Left ventricle myocardium inferior (tissue), 1 donor: ENCODE data around the gene DPP10. TPM values are rescaled to one million over a fixed set of nuclear protein-coding genes. Genes with fewer than 3 reads are reported as not detected.

ENCODE experiments used
- DNase-seq: peaks from one replicate; pipeline ENCODE4 v3.0.0-alpha.2; 2020
- H3K27ac ChIP-seq: fragments of 200-600 bp; replicated peaks from 2 replicates; pipeline ENCODE4 v1.8.0; 2021
- H3K27me3 ChIP-seq: fragments of 200-600 bp; 2 replicates; pipeline ENCODE4 v1.8.0; 2021; ENCODE audit warnings: low read depth
- H3K36me3 ChIP-seq: fragments of 200-600 bp; 2 replicates; pipeline ENCODE4 v1.8.0; 2021
- H3K4me1 ChIP-seq: fragments of 200-600 bp; 2 replicates; pipeline ENCODE4 v1.8.0; 2021
- H3K4me3 ChIP-seq: fragments of 200-600 bp; 2 replicates; pipeline ENCODE4 v1.8.0; 2021; ENCODE audit warnings: mild to moderate bottlenecking, moderate library complexity
- H3K9me3 ChIP-seq: fragments of 200-600 bp; replicated peaks from 2 replicates; pipeline ENCODE4 v1.8.0; 2021
- CTCF ChIP-seq: fragments of 200-600 bp; IDR thresholded peaks from 2 replicates; pipeline ENCODE4 v1.8.0; 2021; ENCODE audit warnings: antibody characterized with exemption, mild to moderate bottlenecking, borderline replicate concordance
- intact Hi-C: fragments of 100-400 bp; cut with micrococcal nuclease; formaldehyde crosslinking; loops from one replicate; pipeline ENCODE4 v1.11.0; 2022
- total RNA-seq: library from RNA; stranded (reverse); fragmentation: NEBNext Ultra II Directional; extraction: Animal tissue kit (Norgen Biotek cat#: 25700); gene quantifications from one replicate; pipeline ENCODE4 v1.2.1, GENCODE V29; 2021
- donor health status: DM: no; HTN: yes; CAD: no; lungs with severe emphysema.

Gene DPP10
- total RNA-seq, 1 donor from 2014 or later: 0.16 TPM

- H3K9me3 ChIP-seq: peaks cover 8% of the 10 kb centered on the region
- H3K36me3 ChIP-seq: no peaks in the 10 kb centered on the region
- intact Hi-C loops: no loop called here
- H3K4me3 ChIP-seq: no peak overlapping the region
- no peak for DNase-seq
- no peaks in the 10 kb centered on the region for H3K4me1 ChIP-seq
- no peaks in the 10 kb centered on the region for H3K27me3 ChIP-seq
- TF ChIP-seq CTCF: no peak
- no peak overlapping the region for H3K27ac ChIP-seq
These were observed 479.6 kb downstream of the DPP10 start for GRCh38 chr2:114922076-114922475.

GRCh38 chr2:114925296-114926255, 483.1 kb downstream of the DPP10 start:
- DNase-seq: no peak
- intact Hi-C loops: no loop called here
- no peak for TF ChIP-seq CTCF
- H3K9me3 ChIP-seq: peaks cover 30% of the 10 kb centered on the region
- peak overlapping the region; percentile 57 for H3K27ac ChIP-seq
- H3K27me3 ChIP-seq: no peaks in the 10 kb centered on the region
- no peaks in the 10 kb centered on the region for H3K4me1 ChIP-seq
- H3K36me3 ChIP-seq: no peaks in the 10 kb centered on the region
- no peak overlapping the region for H3K4me3 ChIP-seq

- Histone ChIP-seq H3K27ac (peak overlapping the region; percentile 57), H3K9me3 (peaks cover 33% of the 10 kb centered on the region), H3K27me3 (no peaks in the 10 kb centered on the region), H3K4me1 (no peaks in the 10 kb centered on the region), H3K36me3 (no peaks in the 10 kb centered on the region), H3K4me3 (no peak overlapping the region)
- no peak for TF ChIP-seq CTCF
- no peak for DNase-seq
- intact Hi-C loops: no loop called here
These were observed 483.9 kb downstream of the DPP10 start for GRCh38 chr2:114926303-114926702.

GRCh38 chr2:114929225-114929624, 486.8 kb downstream of the DPP10 start:
- intact Hi-C loops: no loop called here
- TF ChIP-seq CTCF: no peak
- Histone ChIP-seq H3K4me3 (no peak overlapping the region), H3K9me3 (peaks cover 33% of the 10 kb centered on the region), H3K4me1 (no peaks in the 10 kb centered on the region), H3K27ac (no peak overlapping the region), H3K36me3 (no peaks in the 10 kb centered on the region), H3K27me3 (no peaks in the 10 kb centered on the region)
- DNase-seq: no peak

GRCh38 chr2:114933671-114934241, 491.3 kb downstream of the DPP10 start:
- Histone ChIP-seq H3K9me3 (peaks cover 19% of the 10 kb centered on the region), H3K4me1 (no peaks in the 10 kb centered on the region), H3K4me3 (no peak overlapping the region), H3K27me3 (no peaks in the 10 kb centered on the region), H3K36me3 (no peaks in the 10 kb centered on the region), H3K27ac (no peak overlapping the region)
- intact Hi-C loops: no loop called here
- TF ChIP-seq CTCF: no peak
- DNase-seq: no peak
